ENCODE measurements around the gene MYL12A. TPM values are rescaled to one million over a fixed set of nuclear protein-coding genes. Genes with fewer than 3 reads are reported as not detected.

Gene MYL12A
- total and polyA plus RNA-seq, 2 donors (not counting 3 experiments of a cell fraction or from before 2014, with no cell fraction given): 597 to 796 TPM

DNA sequence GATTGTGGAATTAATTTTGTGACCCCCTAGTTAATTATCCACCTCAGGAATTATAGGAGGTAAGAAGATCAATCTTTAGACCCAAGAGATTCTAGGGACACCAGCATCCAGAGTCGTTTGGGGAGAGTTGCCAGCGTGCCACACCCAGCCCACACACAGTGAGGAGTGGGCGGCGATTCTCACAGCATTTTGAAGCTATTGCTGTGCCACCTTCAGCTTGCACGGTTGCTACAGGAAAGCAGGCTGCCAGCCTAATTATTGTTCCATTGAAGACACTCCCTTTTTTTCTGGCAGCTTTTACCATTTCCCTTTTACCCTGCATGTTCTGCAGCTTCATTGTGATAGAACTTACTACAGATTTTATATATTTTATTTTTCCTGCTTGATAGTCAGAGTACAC, 13.1 kb upstream of the MYL12A start:
- H3K4me1 ChIP-seq (ENCODE audit: control insufficient read depth, extremely low read depth, insufficient read depth, low read length): no peaks in the 10 kb centered on the region
- H3K9me1 ChIP-seq (replicated peaks; ENCODE audit: control insufficient read depth, extremely low read depth, insufficient read depth, low read length): no peaks in the 10 kb centered on the region
- BruUV-seq (replicated peaks): no TSS peak
- FAIRE-seq (no peak), DNase-seq (ENCODE audit: low read depth, low spot score) (no peak)
- H2AFZ ChIP-seq (ENCODE audit: low read depth, low read length): no peak overlapping the region
- intact Hi-C loops (cut with micrococcal nuclease) (no loop called here), dilution Hi-C loops (cut with MboI; ENCODE audit: extremely low pct_ligation_motif_present, low sequenced_read_pairs) (no loop called here)
- POLR2A ChIA-PET: no interaction called here
- H4K20me1 ChIP-seq (replicated peaks; ENCODE audit: control insufficient read depth, extremely low read depth, insufficient read depth, low read length): no peaks in the 10 kb centered on the region
- H3K79me2 ChIP-seq (ENCODE audit: control insufficient read depth, insufficient read depth, low read length): no peaks in the 10 kb centered on the region
- TF ChIP-seq POLR2A (IDR thresholded peaks at IDR 0.05; ENCODE audit: low read depth, low read length): no peak
- no peak for TF ChIP-seq GATA2 (IDR thresholded peaks at IDR 0.05; ENCODE audit: insufficient read depth, insufficient read length, low read depth, low read length)
- TF ChIP-seq EZH2 (IDR thresholded peaks at IDR 0.05; ENCODE audit: borderline replicate concordance, low read depth, low read length, severe bottlenecking): no peak
- TF ChIP-seq POLR2AphosphoS5 (IDR thresholded peaks at IDR 0.05; ENCODE audit: insufficient read depth, low read depth, low read length): no peak
- TF ChIP-seq MYC (IDR thresholded peaks at IDR 0.05; ENCODE audit: low read depth, low read length): no peak
- no peak for TF ChIP-seq JUN (IDR thresholded peaks at IDR 0.05; ENCODE audit: borderline replicate concordance, insufficient read depth, insufficient read length, low read depth)
- TF ChIP-seq, protein P1, sequence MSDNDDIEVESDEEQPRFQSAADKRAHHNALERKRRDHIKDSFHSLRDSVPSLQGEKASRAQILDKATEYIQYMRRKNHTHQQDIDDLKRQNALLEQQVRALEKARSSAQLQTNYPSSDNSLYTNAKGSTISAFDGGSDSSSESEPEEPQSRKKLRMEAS (IDR thresholded peaks at IDR 0.05; ENCODE audit: insufficient read depth, insufficient read length): no peak
- TF ChIP-seq, protein P2, sequence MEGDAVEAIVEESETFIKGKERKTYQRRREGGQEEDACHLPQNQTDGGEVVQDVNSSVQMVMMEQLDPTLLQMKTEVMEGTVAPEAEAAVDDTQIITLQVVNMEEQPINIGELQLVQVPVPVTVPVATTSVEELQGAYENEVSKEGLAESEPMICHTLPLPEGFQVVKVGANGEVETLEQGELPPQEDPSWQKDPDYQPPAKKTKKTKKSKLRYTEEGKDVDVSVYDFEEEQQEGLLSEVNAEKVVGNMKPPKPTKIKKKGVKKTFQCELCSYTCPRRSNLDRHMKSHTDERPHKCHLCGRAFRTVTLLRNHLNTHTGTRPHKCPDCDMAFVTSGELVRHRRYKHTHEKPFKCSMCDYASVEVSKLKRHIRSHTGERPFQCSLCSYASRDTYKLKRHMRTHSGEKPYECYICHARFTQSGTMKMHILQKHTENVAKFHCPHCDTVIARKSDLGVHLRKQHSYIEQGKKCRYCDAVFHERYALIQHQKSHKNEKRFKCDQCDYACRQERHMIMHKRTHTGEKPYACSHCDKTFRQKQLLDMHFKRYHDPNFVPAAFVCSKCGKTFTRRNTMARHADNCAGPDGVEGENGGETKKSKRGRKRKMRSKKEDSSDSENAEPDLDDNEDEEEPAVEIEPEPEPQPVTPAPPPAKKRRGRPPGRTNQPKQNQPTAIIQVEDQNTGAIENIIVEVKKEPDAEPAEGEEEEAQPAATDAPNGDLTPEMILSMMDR (IDR thresholded peaks at IDR 0.05; ENCODE audit: extremely low read depth in 1 of 2, insufficient read depth in 1 of 2, low read depth in 1 of 2, low read length in 2 of 2): no peak
- TF ChIP-seq FOS (IDR thresholded peaks at IDR 0.05; ENCODE audit: borderline replicate concordance, insufficient read depth, low read length): no peak
- H3K9ac ChIP-seq (replicated peaks; ENCODE audit: extremely low read depth, insufficient read depth, low read length): no peak overlapping the region
- no peaks in the 10 kb centered on the region for H3K36me3 ChIP-seq (ENCODE audit: control insufficient read depth in 2 of 2, extremely low read depth in 1 of 2, insufficient read depth in 2 of 2, low read length in 2 of 2)
- no peaks in the 10 kb centered on the region for H3K9me3 ChIP-seq (replicated peaks; ENCODE audit: control insufficient read depth, insufficient read depth, low read length)
- no peak overlapping the region for H3K27ac ChIP-seq (ENCODE audit: insufficient read depth, low read depth, low read length)
- H3K27me3 ChIP-seq (ENCODE audit: control insufficient read depth in 2 of 2, insufficient read depth in 2 of 2, low read length in 2 of 2): no peaks in the 10 kb centered on the region
- H3K4me2 ChIP-seq (ENCODE audit: insufficient read depth, low read length): no peak overlapping the region
- CTCF ChIA-PET: interaction anchor here (0.7 kb wide), 1 partner anchor 42 kb away, joined by 3 read pairs; no protein-coding TSS in a partner anchor
- no peak overlapping the region for H3K4me3 ChIP-seq (replicated peaks in 1 of 3; ENCODE audit: insufficient read depth in 1 of 3, low read depth in 1 of 3, low read length in 3 of 3)
